Right kidney (tissue), 9 donors: ENCODE data around the gene UGT1A1.
A peak's percentile ranks its signal among the peaks of the same experiment; 100 is the strongest.
"Not testable (repeated sequence)": the region's sequence is repeated elsewhere in the genome, so short reads cannot be mapped to it uniquely, and the experiment has no call there.

Experiments
- DNase-seq: peaks from one replicate; pipeline ENCODE4 v3.0.0-alpha.2; 2016
- long read RNA-seq, 8 donors: transcript quantifications; one replicate each; lab custom pipeline, GENCODE V29; 2026

UGT1A1 gene
- long read RNA-seq, donor 1 = 0 reads
- long read RNA-seq, donor 2 = 0 reads
- long read RNA-seq, donor 3 = 0 reads
- long read RNA-seq, donor 4 = 0 reads
- long read RNA-seq, donor 5 = 0 reads
- long read RNA-seq, donor 6 = 0 reads
- long read RNA-seq, donor 7 = 0 reads
- long read RNA-seq, donor 8 = 0 reads

DNA sequence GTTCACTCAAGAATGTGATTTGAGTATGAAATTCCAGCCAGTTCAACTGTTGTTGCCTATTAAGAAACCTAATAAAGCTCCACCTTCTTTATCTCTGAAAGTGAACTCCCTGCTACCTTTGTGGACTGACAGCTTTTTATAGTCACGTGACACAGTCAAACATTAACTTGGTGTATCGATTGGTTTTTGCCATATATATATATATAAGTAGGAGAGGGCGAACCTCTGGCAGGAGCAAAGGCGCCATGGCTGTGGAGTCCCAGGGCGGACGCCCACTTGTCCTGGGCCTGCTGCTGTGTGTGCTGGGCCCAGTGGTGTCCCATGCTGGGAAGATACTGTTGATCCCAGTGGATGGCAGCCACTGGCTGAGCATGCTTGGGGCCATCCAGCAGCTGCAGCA lies at the start of gene UGT1A1:
Gene UGT1A1 (plus strand): TSS at position 228 of the 400 bp plus-strand sequence. CDS start 18 bp downstream, at position 246.
- DNase-seq = no peak

DNA sequence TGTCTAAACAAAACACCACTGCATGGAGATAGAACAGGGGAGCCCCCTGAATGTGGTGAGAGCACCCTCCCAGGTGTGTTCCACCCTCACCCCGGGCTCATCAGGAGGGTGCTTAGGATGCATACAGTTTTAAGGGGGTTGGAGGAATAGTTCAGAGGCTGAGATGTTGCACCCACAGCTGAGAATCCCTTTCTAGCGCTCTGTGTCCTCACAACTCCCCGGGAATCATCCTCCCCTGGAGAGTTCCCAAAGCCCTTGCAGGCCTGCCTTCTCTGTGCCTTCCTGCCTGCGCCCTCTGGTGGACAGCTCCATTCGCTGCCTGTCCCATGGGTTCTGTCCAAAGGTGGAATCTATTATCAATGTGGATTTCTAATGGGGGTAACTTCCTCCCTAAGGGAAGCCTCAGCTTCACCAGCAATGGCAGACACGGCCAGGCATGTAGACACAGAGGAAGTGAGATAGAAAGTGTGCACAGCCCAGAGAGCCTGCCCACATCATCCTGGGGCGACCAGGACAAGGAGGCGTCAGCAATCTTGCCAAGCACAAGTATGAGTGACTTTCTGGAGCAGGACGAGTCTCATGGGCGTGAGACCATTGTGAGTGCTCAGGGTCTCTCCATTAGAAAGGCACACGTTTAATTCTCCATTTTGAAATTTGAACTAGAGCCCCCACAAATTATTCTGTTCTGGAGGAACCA lies 48.6 kb upstream of the UGT1A1 start:
- DNase-seq = peak; percentile 37

DNA sequence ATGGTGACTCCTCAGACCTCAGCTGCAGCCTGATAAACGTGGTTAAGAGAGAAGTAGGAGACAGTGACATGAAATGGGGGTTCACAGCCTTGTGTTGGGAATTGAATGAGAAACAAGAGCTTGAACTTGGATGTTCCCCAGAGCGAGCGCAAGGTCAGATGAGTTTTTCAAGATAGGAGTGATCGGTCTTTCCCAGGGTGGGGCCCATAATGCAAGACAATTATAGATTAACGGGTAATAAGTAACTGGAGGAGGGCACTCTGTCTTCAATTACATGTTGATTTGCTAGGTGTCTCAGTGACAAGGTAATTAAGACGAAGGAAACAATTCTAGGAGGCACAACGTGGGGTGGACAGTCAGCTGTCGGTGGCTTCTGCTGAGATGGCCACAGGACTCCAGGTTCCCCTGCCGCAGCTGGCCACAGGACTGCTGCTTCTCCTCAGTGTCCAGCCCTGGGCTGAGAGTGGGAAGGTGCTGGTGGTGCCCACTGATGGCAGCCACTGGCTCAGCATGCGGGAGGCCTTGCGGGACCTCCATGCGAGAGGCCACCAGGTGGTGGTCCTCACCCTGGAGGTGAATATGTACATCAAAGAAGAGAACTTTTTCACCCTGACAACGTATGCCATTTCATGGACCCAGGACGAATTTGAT lies 47.3 kb upstream of the UGT1A1 start, which contains the start of gene UGT1A5:
Gene UGT1A5 (plus strand): TSS at position 297 of the 651 bp plus-strand sequence. CDS start 85 bp downstream, at position 382.
- DNase-seq = no peak

DNA sequence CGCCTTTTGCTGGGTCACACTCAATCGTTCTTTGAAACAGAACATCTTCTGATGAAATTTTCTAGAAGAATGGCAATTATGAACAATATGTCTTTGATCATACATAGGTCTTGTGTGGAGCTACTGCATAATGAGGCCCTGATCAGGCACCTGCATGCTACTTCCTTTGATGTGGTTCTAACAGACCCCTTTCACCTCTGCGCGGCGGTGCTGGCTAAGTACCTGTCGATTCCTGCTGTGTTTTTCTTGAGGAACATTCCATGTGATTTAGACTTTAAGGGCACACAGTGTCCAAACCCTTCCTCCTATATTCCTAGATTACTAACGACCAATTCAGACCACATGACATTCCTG lies 46.8 kb upstream of the UGT1A1 start:
- DNase-seq = no peak

DNA sequence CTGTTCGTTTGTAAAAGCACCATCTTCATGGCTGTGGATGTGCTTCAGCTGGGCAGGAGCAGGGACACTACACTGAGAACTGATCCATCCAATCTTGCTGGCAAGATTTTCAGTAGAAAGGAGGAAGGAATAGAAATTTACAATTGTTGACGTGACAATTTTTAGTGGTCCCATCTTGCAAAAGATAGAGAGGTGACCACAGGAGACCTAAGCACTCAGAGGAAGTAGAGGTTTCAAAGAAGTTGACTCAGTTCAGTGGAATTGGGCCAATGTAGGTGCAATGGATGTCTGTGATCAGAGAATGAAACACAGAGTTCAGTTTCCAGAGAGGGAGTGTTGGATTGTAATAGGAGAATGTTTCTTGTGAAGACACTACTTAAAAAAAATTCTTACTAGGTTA lies 45.9 kb upstream of the UGT1A1 start:
- DNase-seq = no peak

DNA sequence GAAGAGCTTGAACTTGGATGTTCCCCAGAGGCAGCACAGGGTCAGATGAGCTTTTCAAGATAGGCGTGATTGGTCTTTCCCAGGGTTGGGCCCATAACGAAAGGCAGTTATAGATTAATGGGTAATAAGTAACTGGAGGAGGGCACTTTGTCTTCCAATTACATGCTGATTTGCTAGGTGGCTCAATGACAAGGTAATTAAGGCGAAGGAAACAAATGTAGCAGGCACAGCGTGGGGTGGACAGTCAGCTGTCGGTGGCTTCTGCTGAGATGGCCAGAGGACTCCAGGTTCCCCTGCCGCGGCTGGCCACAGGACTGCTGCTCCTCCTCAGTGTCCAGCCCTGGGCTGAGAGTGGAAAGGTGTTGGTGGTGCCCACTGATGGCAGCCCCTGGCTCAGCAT lies 41.5 kb upstream of the UGT1A1 start, which contains the start of gene UGT1A4:
Gene UGT1A4 (plus strand): TSS at position 185 of the 400 bp plus-strand sequence. CDS start 85 bp downstream, at position 270.
- DNase-seq = no peak

DNA sequence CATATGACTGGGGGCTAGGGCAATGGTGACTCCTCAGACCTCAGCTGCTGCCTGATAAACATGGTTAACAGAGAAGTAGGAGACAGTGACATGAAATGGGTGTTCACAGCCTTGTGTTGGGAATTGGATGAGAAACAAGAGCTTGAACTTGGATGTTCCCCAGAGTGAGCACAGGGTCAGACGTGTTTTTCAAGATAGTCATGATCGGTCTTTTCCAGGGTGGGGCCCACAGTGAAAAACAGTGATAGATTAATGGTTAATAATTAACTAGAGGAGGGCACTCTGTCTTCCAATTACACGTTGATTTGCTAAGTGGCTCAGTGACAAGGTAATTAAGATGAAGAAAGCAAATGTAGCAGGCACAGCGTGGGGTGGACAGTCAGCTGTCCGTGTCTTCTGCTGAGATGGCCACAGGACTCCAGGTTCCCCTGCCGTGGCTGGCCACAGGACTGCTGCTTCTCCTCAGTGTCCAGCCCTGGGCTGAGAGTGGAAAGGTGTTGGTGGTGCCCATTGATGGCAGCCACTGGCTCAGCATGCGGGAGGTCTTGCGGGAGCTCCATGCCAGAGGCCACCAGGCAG lies 31.3 kb upstream of the UGT1A1 start, which contains the start of gene UGT1A3:
Gene UGT1A3 (plus strand): TSS at position 320 of the 579 bp plus-strand sequence. CDS start 85 bp downstream, at position 405.
- DNase-seq = no peak

DNA sequence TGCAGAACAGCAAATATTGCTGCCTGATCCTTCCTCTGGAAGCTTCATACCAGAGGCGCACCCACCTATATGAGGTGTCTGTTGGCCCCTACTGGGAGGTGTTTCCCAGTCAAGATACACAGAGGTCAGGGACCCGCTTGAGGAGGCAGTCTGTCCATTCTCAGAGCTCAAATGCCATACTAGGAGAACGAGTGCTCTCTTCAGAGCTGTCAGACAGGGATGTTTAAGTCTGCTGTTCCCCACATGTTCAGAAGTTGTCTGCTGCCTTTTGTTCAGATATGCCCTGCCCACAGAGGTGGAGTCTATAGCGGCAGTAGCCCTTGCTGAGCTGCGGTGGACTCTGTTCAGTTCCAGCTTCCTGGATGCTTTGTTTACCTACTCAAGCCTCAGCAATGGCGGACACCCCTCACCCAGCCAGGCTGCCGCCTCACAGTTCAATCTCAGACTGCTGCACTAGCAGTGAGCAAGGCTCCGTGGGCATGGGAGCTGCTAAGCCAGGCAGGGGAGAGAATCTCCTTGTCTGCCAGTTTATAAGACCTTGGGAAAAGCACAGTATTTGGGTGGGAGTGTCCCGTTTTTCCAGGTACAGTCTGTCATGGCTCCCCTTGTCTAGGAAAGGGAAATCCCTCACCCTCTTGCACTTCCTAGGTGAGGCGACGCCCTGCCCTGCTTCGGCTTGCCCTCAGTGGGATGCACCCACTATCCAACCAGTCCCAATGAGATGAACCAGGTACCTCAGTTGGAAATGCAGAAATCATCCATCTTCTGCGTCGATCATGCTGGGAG lies 23.0 kb upstream of the UGT1A1 start:
- DNase-seq = not testable (repeated sequence)

DNA sequence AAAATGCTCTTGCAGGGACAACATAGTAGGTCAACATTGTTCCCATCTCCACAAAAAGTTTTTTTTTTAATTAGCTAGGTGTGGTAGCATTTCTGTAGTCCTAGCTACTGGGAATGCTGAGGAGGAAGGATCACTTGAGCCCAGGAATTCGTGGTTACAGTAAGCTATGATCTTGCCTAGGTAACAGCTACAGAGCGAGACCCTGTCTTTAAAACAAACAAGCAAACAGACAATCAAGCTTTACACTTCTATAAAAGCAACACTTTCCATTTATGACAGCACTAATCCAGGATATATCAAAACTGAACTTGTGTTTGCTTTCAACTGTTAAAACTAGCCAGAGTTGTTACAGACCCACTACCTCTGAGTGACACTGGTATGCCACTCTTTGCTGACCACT lies 19.2 kb upstream of the UGT1A1 start:
- no peak for DNase-seq

DNA sequence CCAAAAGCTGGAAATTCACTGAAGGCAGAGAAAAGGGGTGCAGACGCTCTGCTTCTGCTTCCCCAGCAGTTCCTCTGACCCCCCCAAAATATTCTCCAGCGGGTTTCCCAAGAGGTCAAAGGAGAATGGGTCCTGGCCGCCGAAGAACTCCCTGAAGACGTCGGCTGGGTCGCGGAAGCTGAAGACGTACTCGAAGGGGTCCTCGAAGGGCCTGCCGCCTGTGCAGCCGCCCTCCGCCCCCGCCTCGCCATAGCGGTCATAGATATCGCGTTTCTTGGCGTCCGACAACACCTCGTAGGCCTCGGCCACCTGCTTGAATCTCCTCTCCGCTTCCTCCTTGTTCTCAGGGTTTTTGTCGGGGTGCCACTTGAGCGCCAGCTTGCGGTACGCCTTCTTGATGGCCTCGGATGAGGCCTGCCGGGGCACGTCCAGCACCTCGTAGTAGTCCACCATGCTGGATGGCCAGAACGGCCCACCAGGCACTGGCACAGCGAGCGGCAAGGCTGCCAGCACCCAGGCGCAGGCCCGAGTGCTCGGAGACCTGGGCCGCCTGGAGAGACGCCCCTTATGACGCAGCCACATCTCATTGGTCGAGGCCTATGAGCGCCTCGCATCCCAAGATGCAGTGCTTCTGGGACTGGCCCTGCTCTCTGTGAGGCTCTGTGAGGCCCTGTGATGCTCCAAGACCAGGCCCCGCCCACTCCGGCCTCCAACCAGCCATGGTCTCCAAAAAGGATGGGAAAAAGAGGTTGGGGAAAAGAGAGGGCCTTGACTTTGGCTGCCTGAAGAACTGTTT lies 16.4 kb upstream of the UGT1A1 start:
- DNase-seq = no peak

DNA sequence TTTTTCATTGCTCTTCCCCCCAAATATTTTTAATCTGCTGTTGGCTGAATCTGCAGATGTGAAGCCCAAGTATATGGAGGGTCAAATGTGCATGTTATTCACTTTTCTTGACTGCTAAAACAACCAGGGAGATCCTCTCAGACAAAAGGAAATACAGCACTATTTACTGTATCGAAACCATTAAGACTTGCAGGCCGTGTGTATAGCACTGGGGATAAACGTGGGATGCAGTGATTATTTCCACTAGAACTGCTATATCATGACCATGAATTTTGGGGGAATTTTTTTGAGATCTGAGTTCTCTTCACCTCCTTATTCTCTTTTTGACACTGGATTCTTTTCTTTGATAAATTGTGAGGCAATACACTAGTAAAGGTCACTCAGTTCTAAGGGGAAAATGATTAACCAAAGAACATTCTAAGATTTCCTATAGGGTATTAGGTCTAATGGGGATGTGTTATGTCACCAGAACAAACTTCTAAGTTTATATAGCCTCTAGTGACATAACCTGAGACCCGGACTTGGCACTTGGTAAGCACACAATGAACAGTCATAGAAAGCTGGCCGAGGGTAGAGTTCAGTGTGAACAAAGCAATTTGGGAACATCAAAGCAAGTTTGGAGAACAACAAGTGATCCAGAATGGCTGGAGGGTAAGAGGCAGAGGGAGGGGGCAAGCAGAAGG lies 14.9 kb upstream of the UGT1A1 start:
- no peak for DNase-seq

DNA sequence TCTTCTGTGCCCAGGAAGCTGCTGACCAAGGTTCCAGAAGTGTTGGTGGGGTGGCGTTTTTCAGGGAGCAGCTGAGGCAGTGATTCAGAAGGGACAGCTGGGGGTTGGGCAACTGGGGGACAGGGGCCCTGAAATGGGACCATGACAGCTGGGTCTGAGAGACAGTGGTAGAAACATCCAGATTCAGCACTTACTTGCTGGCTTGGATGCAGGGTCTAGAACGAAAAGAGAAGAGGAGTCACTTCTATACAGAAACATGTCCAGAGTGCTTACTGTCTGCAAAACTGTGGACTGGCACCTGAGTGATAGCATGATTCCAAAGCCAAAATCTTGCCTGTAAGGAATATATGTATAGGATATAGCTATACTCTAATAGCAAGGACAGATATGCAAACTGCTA lies 14.2 kb upstream of the UGT1A1 start:
- DNase-seq = not testable (repeated sequence)

DNA sequence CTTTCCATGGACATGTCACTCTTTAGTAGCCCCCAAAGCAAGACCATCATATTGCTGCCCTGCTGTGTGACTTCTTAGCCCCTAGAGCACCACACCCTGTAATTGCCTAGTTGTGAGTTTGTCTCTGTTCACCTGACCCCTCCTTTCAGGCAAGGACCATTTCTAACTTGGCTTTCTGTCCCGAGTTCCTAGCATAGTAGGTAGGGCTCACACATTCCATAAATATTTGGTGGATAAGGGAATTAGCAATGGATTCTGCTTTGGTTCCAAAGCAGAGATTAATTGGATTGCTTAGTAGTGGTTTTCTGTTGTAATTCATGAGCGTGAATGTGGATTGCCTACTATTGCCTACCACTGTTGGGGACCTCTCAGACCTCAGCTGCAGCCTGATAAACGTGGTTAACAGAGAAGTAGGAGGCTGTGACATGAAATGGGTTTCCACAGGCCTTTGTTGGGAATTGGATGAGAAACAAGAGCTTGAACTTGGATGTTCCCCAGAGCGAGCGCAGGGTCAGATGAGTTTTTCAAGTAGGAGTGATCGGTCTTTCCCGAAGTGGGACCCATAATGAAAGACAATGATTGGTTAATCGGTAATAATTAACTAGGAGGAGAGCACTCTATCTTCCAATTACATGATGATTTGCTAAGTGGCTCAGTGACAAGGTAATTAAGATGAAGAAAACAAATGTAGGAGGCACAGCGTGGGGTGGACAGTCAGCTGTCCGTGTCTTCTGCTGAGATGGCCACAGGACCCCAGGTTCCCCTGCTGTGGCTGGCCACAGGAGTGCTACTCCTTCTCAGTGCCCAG lies 13.4 kb upstream of the UGT1A1 start:
- no peak for DNase-seq

DNA sequence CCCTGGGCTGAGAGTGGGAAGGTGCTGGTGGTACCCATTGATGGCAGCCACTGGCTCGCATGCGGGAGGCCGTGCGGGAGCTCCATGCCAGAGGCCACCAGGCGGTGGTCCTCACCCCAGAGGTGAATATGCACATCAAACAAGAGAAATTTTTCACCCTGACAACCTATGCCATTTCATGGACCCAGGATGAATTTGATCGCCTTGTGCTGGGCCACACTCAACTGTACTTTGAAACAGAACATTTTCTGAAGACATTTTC lies 12.9 kb upstream of the UGT1A1 start:
- no peak for DNase-seq

DNA sequence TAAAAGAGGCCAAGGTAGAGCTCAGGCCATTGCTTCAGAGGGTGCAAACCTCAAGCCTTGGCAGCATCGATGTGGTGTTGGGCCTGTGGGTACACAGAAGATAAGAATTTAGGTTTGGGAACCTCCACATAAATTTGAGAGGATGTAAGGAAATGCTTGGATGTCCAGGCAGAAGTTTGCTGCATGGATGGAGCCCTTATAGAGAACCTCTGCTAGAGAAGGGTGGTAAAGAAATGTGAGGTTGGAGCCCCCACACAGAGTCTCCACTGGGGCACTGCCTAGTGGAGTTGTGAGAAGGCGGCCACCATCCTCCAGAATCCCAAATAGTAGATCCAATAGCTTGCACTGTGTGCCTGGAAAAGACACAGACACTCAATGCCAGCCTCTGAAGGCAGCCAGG lies 9.4 kb upstream of the UGT1A1 start:
- DNase-seq = not testable (repeated sequence)

DNA sequence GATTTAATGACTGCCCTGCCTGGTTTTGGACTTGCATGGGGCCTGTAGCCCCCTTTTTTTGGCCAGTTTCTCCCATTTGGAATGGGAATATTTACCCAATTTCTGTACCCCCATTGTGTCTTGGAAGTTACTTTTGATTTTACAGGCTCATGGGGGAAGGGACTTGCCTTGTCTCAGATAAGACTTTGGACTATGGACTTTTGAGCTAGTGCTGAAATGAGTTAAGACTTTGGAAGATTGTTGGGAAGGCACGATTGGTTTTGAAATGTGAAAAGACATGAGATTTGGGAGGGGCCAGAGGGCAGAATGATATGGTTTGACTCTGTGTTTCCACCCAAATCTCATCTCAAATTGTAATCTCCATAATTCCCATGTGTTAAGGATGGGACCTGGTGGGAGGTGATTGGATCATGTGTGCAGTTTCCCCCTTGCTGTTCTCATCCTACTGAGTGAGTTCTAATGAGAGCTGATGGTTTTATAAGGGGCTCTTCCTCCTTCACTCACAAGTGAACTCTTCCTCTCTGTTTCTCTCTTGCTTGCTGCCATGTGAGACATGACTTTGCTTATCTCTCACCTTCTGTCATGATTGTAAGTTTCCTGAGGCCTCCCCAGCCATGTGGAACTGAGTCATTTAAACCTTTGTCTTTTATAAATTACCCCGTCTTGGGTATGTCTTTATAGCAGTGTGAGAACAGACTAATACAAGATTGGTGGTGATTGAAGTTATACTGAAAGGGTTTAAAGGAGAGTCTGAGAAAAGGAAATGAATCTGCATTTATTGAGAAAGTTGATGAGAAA lies 8.7 kb upstream of the UGT1A1 start:
- DNase-seq = not testable (repeated sequence)

DNA sequence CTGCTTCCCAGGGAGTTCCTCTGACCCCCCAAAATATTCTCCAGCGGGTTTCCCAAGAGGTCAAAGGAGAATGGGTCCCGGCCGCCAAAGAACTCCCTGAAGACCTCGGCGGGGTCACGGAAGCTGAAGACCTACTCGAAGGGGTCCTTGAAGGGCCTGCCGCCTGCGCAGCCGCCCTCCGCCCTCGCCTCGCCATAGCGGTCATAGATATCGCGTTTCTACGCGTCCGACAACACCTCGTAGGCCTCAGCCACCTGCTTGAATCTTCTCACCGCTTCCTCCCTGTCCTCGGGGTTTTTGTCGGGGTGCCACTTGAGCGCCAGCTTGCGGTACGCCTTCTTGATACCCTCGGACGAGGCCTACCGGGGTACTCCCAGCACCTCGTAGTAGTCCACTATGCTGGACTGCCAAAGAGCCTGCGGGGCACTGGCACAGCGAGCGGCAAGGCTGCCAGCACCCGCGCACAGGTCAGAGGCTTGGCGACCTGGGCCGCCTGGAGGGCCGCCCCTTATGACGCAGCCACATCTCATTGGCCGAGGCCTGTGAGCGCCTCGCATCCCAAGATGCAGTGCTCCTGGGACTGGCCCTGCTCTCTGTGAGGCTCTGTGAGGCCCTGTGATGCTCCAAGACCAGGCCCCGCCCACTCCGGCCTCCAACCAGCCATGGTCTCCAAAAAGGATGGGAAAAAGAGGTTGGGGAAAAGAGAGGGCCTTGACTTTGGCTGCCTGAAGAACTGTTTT lies 5.0 kb upstream of the UGT1A1 start:
- DNase-seq = no peak

DNA sequence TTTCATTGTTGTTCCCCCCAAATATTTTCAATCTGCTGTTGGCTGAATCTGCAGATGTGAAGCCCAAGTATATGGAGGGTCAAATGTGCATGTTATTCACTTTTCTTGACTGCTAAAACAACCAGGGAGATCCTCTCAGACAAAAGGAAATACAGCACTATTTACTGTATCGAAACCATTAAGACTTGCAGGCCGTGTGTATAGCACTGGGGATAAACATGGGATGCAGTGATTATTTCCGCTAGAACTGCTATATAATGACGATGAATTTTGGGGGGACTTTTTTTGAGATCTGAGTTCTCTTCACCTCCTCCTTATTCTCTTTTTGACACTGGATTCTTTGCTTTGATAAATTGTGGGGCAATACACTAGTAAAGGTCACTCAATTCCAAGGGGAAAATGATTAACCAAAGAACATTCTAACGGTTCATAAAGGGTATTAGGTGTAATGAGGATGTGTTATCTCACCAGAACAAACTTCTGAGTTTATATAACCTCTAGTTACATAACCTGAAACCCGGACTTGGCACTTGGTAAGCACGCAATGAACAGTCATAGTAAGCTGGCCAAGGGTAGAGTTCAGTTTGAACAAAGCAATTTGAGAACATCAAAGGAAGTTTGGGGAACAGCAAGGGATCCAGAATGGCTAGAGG lies 3.5 kb upstream of the UGT1A1 start:
- no peak for DNase-seq
